22Rv1 (cell line): Measurements from ENCODE around the gene VSTM2B.

ENCODE experiments used
- CTCF ChIP-seq: fragments of 450-650 bp; IDR thresholded peaks from 2 replicates; pipeline ENCODE4 v1.5.1; 2017; ENCODE audit warnings: mild to moderate bottlenecking
- ZFX ChIP-seq: fragments of 450-650 bp; IDR thresholded peaks from 2 replicates; pipeline ENCODE4 v1.6.1; 2017; ENCODE audit warnings: antibody characterized with exemption, borderline replicate concordance

GRCh38 chr19:29598036-29598435 is 72.2 kb downstream of the VSTM2B start:
- TF ChIP-seq CTCF, result no peak
- TF ChIP-seq ZFX, result no peak
